SK-N-MC (cell line): Measurements from ENCODE around the gene AMMECR1L.

Source experiments
- EZH2 ChIP-seq: fragments of 200-600 bp; sonication (generic); IDR thresholded peaks from one replicate; pipeline ENCODE4 v1.6.1; 2017; ENCODE audit warnings: antibody characterized with exemption
- FOXP2 ChIP-seq: optimal IDR thresholded peaks from 2 replicates; pipeline ENCODE3; 2011; ENCODE audit warnings: mild to moderate bottlenecking, moderate library complexity; ENCODE audit not compliant: insufficient read depth; ENCODE audit errors: extremely low read length, control extremely low read depth
- POLR2AphosphoS5 ChIP-seq: IDR thresholded peaks from 2 replicates; pipeline ENCODE4 v1.6.1; 2012; ENCODE audit warnings: mild to moderate bottlenecking, low read depth, low read length, borderline replicate concordance

GRCh38 chr2:127818241-127818640, 67.5 kb downstream of the AMMECR1L start:
- TF ChIP-seq EZH2 (no peak), POLR2AphosphoS5 (no peak), FOXP2 (no peak)
